HG02870 (cell line): ENCODE data around the gene TDRD9.

Experiments
- ATAC-seq: cut with Tn5 transposase; IDR thresholded peaks from one replicate; pipeline ENCODE4 v1.9.1; 2021; ENCODE audit warnings: mild to moderate bottlenecking, moderate library complexity; ENCODE audit not compliant: unreplicated experiment

Gene TDRD9

DNA sequence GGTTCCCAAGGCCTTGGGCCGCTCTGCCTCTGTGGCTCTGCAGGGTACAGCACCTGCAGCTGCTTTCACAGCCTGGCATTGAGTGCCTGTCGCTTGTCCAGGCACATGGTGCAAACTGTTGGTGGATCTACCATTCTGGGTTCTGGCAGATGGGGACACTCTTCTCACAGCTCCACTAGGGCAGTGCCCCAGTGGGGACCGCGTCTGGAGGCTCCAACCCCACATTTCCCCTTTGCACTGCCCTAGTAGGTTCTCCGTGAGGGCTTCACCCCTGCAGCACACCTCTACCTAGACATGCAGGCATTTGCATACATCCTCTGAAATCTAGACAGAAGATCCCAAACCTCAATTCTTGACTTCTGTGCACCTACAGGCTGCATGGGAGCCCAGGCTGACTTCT, 138.0 kb downstream of the TDRD9 start:
- ATAC-seq: no peak

DNA sequence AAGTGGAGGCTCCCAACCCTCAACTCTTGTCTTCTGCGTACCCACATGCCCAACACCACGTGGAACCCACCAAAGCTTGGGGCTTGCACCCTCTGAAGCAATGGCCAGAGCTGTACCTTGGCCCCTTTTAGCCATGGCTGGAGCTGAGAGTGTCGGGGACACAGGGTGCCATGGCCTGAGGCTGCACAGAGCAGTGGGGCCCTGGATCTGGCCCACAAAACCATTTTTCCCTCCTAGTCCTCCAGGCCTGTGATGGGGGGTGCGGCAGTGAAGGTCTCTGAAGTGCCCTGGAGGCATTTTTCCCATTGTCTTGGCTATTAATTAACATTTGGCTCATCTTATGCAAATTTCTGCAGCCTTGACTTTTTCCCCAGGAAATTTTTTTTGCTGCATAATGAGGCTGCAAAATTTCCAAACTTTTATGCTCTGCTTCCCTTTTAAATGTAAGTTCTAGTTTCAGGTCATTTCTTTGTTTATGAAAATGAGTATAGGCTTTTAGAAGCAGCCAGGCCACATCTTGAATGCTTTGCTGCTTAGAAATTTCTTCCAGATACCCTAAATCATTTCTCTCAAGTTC, 138.6 kb downstream of the TDRD9 start:
- ATAC-seq: no peak

DNA sequence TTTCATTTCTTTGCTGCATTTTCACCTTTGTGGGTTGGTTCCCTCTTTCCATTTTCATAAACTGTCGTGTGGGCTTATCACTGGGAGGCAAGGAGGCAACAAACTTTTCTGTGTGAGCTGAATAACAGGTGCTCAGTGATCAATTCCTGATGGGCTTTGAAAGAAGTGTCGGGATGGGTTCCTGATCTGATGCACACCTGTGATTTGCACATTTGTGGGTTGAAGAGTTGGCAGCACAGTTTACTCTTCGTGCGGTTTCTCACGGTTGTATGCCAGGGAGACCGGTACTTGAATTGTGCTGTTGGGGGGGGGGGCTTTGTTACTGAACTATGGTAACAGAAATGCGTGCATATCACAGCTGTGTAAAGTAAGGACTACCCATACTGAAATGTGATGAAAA, 141.3 kb downstream of the TDRD9 start:
- ATAC-seq: no peak

DNA sequence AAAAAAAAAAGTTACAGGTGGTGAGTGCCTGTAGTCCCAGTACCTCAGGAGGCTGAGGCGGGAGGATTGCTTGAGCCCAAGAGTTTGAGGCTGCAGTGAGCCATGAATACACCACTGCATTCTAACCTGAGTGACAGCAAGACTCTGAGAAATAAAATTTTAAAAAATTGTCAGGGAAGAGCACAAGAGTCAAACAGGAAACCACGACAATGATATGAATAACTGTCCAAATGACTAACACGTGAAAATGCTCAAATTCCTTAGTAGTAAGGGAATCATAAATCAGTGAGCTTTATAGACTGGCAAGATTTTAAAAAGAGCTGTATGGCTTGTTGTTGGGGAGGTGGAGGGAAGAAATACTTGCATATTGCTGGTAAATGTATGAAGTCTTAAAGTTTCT, 144.3 kb downstream of the TDRD9 start:
- ATAC-seq: no peak

DNA sequence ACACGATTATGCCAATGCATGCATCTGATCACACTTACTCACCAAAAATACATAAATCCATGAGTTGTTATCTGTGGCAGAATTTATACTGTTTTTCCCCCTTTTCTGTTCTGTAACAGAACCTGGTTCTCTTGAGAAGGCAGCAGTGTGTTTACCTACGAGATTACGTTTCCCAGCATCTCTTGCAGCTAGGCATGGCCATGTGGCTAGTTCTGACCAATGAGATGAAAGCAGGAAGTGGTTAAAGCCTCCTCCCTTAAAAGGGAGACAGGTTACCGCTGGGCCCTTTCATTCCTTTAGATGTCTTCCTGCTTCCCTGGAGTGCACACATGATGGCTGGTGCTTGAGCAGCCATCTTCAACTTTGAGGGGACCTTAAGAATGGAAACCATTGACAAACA, 145.5 kb downstream of the TDRD9 start:
- no peak for ATAC-seq

DNA sequence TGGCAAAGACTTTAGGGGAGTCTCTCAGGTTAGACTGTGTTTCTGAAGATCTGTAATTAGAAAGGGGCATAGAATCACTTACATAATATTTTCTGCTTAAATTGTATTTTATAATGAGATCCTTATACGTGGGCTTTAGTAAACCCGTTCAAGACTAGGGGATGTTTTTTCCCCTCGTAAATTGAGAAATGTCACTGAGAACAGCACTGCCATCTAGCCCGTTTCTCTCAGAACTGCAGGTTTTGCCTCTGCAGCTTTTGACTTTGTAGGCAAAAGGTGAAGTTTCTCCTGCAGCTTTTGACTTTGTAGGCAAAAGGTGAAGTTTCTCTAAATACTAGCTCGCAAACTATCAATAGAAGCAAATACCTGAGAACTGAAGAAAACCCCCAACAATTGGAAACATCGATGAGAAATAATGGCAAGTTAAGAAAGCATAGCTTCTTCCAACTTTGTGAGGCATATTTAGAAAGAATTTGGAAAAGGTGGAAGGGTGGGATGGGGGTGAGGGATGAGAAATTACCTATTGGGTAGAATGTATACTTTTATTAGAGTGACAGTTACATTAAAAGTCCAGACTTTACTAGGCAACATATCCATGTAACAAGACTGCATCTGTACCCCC, 147.4 kb downstream of the TDRD9 start:
- no peak for ATAC-seq

DNA sequence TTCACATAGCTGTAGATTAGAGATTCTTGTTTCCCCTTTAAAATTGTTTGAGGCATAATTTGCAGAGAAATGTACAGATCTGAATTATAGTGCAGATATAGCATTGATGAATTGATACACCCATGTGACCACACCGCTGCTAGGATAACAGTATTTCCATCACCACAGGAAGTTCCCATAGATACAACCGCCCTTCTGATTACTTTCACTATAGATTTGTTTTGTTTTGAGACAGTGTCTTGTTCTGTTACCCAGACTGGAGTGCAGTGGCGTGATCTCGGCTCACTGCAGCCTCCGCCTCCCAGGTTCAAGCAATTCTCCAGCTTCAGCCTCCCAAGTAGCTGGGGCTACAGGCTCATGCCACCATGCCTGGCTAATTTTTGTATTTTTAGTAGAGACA, 148.5 kb downstream of the TDRD9 start:
- ATAC-seq: no peak

DNA sequence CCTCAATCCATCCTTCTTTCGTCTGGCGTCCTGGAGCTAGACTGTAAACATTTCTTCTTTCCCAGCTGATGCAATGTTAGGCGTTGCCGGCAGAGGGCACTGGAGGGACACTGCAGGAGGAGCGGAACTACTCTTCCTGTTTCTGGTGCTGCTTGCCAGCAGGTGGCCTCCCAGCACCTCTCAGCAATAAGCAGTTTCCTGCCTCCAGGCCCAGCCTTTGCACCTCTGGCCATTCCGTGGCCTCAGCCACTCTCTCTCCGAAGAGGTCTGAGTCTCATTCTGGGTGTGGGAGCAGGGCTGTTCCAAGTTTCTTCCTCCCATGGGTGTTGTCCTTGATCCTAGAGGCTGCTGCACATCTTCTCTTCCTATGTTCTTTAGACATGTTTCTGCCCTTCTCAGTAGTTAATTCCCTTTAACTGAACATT, 149.8 kb downstream of the TDRD9 start:
- peak; percentile 73 for ATAC-seq

DNA sequence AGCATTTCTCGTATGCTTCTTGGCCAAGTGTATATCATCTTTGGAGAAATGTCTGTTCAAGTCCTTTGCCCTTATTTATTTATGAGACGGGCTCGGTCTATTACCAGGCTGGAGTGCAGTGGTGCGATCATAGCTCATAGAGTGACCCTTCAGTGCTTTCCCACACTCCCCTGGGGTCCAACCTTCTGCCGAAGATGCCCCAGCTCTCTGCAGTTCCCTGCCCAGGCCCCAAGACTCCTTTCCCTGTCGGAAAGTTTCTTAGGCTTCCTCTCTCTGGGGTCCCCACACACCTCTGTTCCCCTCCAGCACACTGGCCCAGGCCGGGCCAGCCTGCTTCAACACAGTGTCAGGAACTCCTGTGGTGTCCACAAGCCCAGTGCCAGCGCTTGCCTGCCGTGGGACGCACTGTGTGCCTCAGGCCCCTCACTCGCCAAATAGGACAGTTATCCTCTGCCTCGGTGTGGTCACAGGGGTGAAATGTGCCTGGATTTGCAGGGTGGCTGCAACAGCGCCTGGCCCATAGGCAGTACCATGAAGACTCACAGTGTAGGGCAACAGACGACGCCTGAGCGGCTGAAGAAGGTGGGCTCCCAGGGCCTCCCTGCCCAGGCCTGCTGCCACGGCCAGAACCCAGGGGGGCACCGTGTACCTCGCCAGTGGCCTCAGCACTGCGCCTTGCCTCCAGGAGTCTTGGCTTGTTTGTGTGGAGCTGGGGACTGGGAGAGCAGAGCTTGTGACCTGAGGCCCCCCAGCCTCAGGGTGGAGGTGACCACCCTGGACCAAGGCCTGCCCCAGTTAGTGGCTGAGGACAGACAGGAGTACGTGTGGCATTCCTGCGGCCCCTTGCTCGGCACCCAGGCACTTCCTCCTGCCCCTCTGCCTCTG, 152.4 kb downstream of the TDRD9 start:
- ATAC-seq: no peak

DNA sequence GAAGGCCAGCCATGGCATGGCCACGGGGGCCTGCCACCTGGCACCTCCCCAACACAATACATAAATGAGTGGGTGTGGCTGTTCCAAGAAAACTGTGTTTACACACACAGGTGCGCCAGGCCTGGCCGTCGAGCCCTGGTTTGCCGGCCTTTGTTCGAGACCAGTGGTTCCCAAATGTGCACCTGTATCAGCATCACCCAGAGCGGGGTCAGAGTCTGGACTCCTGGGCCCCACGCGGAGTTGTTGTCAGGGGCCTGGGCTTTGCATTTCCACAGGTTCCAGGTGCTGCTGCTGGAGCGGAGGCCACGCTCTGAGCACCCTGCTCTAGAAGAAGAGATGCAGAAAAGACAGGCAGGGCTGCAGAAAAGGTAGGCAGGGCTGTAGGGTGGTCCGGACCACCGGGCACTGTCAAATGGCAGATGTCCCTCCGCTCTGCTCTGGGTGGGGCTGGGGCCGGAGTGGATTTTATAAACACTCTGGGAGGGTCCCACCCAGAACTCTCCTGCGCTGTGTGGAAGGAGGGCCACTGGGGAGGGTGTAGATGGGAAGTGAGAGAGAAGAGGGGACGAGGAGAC, 153.1 kb downstream of the TDRD9 start:
- no peak for ATAC-seq

DNA sequence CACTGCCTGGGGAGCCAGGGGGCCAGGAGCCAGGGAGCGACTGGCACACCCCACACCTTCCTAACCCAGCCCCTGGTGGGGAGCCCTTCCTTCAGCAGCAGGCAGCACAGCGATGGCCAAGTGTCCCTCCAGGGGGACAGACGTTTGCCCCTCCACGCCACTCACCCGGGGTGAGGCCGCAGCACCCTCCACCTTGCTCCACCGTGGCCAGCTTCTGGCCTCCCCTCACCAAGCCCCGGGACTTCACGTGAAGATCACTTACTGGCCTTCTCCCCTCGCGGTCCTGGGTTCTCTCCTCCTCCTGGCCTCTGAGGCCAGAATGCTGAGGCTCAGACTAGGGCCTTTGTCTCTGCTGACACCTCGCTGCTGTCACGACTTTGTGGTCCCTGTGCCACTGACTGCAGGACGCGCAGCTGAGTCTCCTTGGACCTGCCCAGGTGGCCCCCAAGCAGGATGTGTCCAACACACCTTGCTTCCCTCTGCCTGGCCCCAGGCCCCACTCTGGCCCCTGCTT, 153.8 kb downstream of the TDRD9 start:
- no peak for ATAC-seq

DNA sequence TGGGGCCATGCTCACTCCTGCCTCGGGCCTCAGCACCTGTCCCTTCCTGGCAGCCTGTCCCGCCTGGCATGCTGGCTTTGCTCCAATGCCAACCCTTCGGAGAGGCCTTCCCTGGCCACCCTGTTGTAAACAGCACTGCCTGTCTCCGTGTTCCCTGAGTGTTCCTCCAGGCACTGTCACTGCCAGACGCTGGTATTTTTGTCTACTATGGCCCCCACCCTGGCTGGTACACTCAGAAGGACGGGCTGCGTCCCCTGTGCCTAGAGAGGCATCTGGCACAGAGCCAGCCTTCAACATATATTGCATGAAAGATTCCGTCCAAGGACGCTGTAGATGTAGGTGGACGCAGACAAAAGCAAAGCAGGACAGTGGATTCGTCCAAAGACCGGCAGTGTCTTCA, 154.6 kb downstream of the TDRD9 start:
- no peak for ATAC-seq

DNA sequence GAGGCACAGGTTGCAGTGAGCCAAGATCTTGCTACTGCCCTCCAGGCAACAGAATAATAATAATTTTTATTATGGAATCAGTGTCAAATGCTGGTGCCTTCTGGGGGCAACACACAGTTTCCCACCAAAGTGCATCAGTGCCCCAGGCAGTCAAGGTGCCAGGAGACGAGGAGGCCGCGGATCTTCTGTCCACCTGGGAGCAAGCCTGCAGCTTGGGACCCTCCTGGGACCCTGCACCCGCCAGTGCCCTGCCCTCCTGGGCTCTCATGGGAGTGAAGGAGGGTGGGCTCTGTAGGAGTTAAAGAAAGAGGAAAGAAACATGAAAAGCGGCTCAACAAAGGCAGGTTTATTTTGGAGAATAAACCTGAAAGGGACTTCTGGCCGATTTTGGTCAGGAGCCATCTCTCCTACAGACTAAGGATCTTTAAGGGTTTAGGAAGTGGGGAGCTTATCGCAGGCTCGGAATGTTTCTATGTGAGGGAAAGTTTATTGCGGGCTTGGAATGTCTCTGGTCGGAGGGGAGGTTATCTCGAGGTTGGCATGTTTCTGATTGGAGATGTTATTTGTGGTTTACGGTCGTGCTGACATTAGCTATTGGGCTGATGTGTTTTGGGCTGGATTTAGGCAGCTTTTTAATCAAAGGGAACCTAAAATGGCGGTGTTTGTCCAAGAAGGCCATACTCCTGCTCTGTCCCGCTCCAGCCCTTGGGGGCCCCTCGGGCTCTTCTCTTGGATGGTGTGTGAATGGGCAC, 156.2 kb downstream of the TDRD9 start:
- ATAC-seq: no peak

DNA sequence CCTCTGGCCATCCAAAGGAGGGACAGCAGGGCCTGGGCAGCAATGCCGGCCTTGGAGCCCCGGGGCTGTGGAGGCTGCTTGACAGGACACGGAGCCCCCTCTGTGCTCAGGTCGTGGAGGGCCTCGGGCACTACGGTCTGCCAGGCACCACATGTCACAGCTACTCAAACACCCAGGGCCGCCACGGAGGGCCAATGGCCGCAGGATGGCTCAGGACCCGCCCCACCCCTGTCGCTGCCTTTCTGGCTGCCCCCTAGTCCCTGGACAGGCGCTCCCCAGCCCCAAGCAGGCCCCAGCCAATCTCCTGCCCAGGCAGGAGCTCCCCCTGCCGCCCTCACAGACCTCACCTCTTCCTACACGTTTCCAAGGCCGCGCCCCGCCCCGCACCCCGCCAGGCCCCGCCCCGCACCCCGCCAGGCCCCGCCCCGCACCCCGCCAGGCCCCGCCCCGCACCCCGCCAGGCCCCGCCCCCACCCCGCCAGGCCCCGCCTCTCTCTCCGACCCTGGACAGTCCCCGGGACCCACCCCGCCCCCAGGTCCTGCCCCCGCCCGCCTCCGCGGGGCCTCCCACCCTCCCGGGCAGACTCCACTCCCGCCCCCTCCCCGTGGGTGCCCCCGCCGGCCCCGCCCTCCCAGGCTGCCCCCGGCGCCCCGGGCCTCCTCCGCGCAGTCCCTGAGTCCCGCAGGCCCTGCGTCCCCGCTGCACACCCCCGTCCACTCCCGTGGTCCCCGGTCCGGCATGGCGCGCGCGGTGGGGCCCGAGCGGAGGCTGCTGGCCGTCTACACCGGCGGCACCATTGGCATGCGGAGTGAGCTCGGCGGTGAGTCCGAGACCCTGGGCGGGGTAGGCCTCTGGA, 157.0 kb downstream of the TDRD9 start, which contains the start of gene ASPG:
Gene ASPG (plus strand): TSS at position 669 of the 857 bp plus-strand sequence. CDS start 71 bp downstream, at position 740.
- ATAC-seq: no peak

DNA sequence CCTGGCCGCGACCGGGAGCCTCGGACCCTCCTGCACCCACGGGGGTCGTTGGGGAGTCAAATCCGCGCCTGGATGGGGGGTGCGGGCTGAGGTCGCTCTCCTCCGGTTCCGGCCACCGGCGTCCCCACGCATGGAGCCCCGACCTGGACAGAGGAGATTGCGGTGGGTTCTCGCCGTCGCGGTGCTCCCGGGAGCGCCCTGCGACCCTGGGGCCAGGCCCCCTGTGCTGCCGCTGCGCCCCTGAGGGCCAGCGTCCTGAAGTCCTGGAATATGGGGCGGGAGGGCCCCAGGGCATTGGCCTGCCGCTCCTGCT, 157.6 kb downstream of the TDRD9 start:
- ATAC-seq: no peak

DNA sequence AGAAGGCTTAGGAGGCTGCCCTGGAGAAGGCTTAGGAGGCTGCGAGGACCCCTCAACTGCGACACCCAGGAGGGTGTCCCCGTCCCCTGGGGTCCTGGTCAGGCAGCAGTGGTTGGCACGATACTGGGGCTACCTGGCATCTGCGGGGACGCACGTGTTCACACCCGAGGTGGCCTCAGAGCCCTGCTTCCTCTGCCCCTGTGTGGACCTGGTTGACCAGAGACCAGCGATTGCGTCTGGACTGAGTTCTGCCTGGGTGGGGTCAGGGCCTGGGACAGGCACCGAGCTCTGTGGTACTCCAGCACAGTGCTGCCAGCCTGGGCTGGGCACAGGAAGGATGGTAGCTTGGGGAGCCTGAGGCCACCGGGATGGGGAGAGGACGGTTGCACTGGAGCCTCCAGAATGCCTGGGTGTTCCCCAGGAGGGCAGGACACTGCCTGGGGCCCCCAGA, 158.0 kb downstream of the TDRD9 start:
- ATAC-seq: no peak

DNA sequence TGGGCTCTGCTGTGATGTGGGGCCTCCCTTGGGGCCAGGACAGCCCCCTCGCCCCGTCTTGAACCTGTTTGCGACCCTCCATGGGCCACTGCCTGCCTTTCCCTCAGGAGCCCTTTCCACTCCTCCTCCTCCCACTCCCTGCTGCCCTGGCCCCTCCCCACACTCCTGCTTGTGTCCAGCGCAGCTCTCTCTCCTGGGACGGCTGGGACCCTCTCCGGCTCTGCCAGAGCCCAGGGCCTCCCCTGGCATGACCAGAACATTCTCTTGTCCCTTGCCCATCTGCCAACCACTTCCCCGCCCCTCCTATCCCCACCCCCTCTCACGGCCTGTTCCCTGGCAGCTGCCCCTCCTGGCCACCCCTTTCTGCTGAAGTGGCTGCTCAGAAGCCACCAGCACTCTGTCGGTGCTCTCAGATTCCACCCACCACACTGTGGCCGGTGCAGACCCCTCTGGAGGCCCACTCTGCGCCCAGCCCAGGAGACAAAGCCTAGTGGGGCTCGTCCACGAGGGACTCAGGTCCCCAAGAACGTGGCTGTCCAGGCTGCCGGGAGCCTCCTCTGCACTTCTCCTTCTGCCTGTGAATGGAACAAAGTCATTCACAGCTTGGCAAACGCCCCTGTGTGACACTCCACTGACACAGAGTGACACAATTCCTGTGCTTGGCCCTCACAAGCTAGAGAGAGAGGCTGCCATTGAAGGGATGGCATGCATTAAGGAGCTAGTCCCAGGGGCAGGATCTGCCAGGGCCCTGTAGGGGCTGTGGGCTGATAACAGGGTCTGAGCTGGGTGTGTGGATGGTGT, 158.6 kb downstream of the TDRD9 start:
- ATAC-seq: no peak

DNA sequence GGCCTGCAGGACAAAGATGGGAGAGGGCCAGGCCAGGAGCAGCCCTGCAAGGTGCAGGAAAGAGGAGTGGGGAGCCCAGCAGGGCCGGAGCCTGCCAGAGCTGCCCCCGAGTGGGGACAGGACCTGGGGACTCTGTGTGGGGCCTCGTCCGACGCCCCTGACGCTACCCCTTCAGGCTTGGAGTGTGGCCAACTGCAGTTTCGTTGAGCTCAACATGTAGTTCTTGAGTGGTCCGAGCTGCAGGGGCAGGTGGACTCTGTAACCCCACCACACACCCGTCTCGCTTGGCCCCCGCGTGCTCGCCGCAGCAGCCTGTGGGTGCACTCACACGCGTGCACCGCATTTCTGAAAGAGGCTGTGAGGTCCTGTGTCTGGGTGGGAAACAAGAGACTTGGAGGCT, 159.2 kb downstream of the TDRD9 start:
- ATAC-seq: no peak
